K562 (cell line): Measurements from ENCODE around the gene KRTAP5-5. TPM values are rescaled to one million over a fixed set of nuclear protein-coding genes. Genes with fewer than 3 reads are reported as not detected.

Experiments used
- ATAC-seq: fragments of 200-7000 bp; cut with Tn5 transposase; 3 replicates; pipeline ENCODE4 v1.9.1; 2020; ENCODE audit warnings: moderate library complexity
- BruUV-seq: library from RNA; stranded (reverse); fragments of 400-500 nt; replicated peaks from 2 replicates; lab custom pipeline; 2021; lab: Mats Ljungman, UMichigan
- CTCF ChIA-PET: fragments of 300-600 bp; formaldehyde crosslinking; extraction: SDS; loops from one replicate; lab custom pipeline; 2021; ENCODE audit warnings: low intra/inter-chr PET ratio; lab: Yijun Ruan, JAX
- POLR2A ChIA-PET: fragments of 300-600, 350-650 bp; sonication (Branson Sonifier 250); formaldehyde crosslinking; extraction: SDS; loops from one replicate; lab custom pipeline; 2021; ENCODE audit warnings: antibody characterized with exemption, inconsistent platforms; lab: Yijun Ruan, JAX
- DNase-seq, 4 experiments: peaks; one replicate each; pipeline versions ENCODE4 v3.0.0 to v3.0.0-alpha.2; 2011 to 2018; ENCODE audit warnings: low spot score in 3 of 4, mixed read lengths in 3 of 4; ENCODE audit errors: extremely low read depth in 1 of 4
- FAIRE-seq: peaks from 2 replicates; lab custom pipeline; 2011; peaks lifted over from hg19 to GRCh38; lab: Jason Lieb, UNC
- H2AFZ ChIP-seq: 2 replicates; pipeline ENCODE4 v1.6.0; 2011; ENCODE audit warnings: low read depth, low read length, control low read depth, inconsistent platforms
- H3K27ac ChIP-seq: fragments of 200-600 bp; 3 replicates; pipeline ENCODE4 v1.8.0; 2011; ENCODE audit warnings: low read depth, mild to moderate bottlenecking, control low read depth, inconsistent platforms, low read length, moderate library complexity, mixed read lengths; ENCODE audit errors: extremely low read depth
- H3K27me3 ChIP-seq, 2 experiments: fragments of 300-600 bp in 1 of 2; 2 replicates in 1 of 2; 3 replicates in 1 of 2; pipeline versions ENCODE4 v1.6.0 to v1.8.0; 2011; ENCODE audit warnings: inconsistent platforms in 2 of 2, low read length in 2 of 2, mild to moderate bottlenecking in 1 of 2, mixed read lengths in 1 of 2, moderate library complexity in 1 of 2; ENCODE audit not compliant: control insufficient read depth in 2 of 2, insufficient read depth in 2 of 2
- H3K36me3 ChIP-seq: fragments of 300-600 bp; 3 replicates; pipeline ENCODE4 v1.8.0; 2011; ENCODE audit warnings: mild to moderate bottlenecking, low read length, inconsistent platforms; ENCODE audit not compliant: control insufficient read depth, insufficient read depth
- H3K4me1 ChIP-seq, 2 experiments: fragments of 200-600 bp in 1 of 2; replicated peaks in 1 of 2; 2 replicates in 1 of 2; 3 replicates in 1 of 2; pipeline versions ENCODE4 v1.5.1 to v1.8.0; 2011; ENCODE audit warnings: inconsistent platforms in 2 of 2, low read length in 2 of 2, mild to moderate bottlenecking in 1 of 2, mixed read lengths in 1 of 2, moderate library complexity in 1 of 2; ENCODE audit not compliant: control insufficient read depth in 2 of 2, insufficient read depth in 2 of 2
- H3K4me2 ChIP-seq: 2 replicates; pipeline ENCODE4 v1.6.1; 2011; ENCODE audit warnings: low read length, control low read depth, inconsistent platforms, mixed read lengths; ENCODE audit not compliant: insufficient read depth
- H3K4me3 ChIP-seq: fragments of 200-600 bp; sonication (generic), shearing (Covaris generic); 2 replicates; pipeline ENCODE4 v1.5.1; 2016; ENCODE audit warnings: control low read depth, inconsistent platforms
- H3K79me2 ChIP-seq: fragments of 200-600 bp; 3 replicates; pipeline ENCODE4 v1.8.0; 2011; ENCODE audit warnings: low read length, inconsistent platforms; ENCODE audit not compliant: control insufficient read depth, insufficient read depth
- H3K9ac ChIP-seq, 2 experiments: 2 replicates each; pipeline versions ENCODE4 v1.6.0 to v1.6.1; 2011; ENCODE audit warnings: low read depth in 2 of 2, low read length in 2 of 2, control low read depth in 1 of 2, inconsistent platforms in 1 of 2, mild to moderate bottlenecking in 1 of 2, mixed read lengths in 1 of 2; ENCODE audit not compliant: insufficient read depth in 1 of 2
- H3K9me1 ChIP-seq: one replicate; pipeline ENCODE4 v1.6.0; 2011; ENCODE audit warnings: inconsistent platforms, mild to moderate bottlenecking, low read length, moderate library complexity; ENCODE audit not compliant: control insufficient read depth, insufficient read depth
- H3K9me3 ChIP-seq: replicated peaks from 2 replicates; pipeline ENCODE4 v1.5.1; 2011; ENCODE audit warnings: low read depth, low read length, inconsistent platforms; ENCODE audit not compliant: control insufficient read depth, insufficient read depth
- H4K20me1 ChIP-seq: replicated peaks from 2 replicates; pipeline ENCODE4 v1.6.1; 2011; ENCODE audit warnings: low read length, inconsistent platforms, mixed read lengths; ENCODE audit not compliant: control insufficient read depth, insufficient read depth
- FOXA3 ChIP-seq, 2 experiments: fragments of 450-650 bp in 1 of 2; sonication (generic) in 1 of 2; formaldehyde crosslinking; IDR thresholded peaks in 1 of 2; conservative IDR thresholded peaks in 1 of 2; 2 replicates each; pipeline versions ENCODE4 v1.4.0 to v1.8.0; 2020 to 2022; ENCODE audit warnings: mild to moderate bottlenecking in 2 of 2, missing genetic modification reagents in 1 of 2
- FOXJ2 ChIP-seq: fragments of 200-800 bp; sonication (Bioruptor generic); IDR thresholded peaks from 2 replicates; pipeline ENCODE4 v1.6.1; 2016; ENCODE audit warnings: missing genetic modification characterization, missing compliant biosample characterization
- FUS ChIP-seq: fragments of 200-400 bp; formaldehyde crosslinking; optimal IDR thresholded peaks from 2 replicates; pipeline ENCODE3; 2017; ENCODE audit warnings: low read depth, low read length
- RBBP5 ChIP-seq: fragments of 200-600 bp; sonication (generic); IDR thresholded peaks from 2 replicates; pipeline ENCODE4 v1.6.1; 2012; ENCODE audit warnings: borderline replicate concordance, mild to moderate bottlenecking, low read length, control low read depth, inconsistent platforms; ENCODE audit not compliant: insufficient read depth, poor library complexity, severe bottlenecking
- SRSF3 ChIP-seq: fragments of 200-400 bp; formaldehyde crosslinking; IDR thresholded peaks from 2 replicates; pipeline ENCODE4 v1.6.1; 2016; ENCODE audit warnings: mild to moderate bottlenecking, low read length, moderate library complexity; ENCODE audit not compliant: insufficient read depth
- TEAD4 ChIP-seq, 2 experiments: sonication (generic) in 1 of 2; formaldehyde crosslinking in 1 of 2; IDR thresholded peaks; 2 replicates each; pipeline versions ENCODE4 v1.6.1 to v1.8.0; 2012 to 2022; ENCODE audit warnings: borderline replicate concordance in 1 of 2, inconsistent platforms in 1 of 2, low read length in 1 of 2, mild to moderate bottlenecking in 1 of 2, missing genetic modification reagents in 1 of 2
- ZBTB8A ChIP-seq: fragments of 450-650 bp; IDR thresholded peaks from 2 replicates; pipeline ENCODE4 v1.6.1; 2018; ENCODE audit warnings: mild to moderate bottlenecking, moderate library complexity; ENCODE audit not compliant: partially characterized antibody
- ZNF699 ChIP-seq: fragments of 250-450 bp; sonication (Bioruptor Pico); IDR thresholded peaks from 2 replicates; pipeline ENCODE4 v1.8.0; 2021; ENCODE audit warnings: mild to moderate bottlenecking, moderate library complexity; ENCODE audit not compliant: insufficient replicate concordance
- WGBS: fragments of 100-300 bp; shearing (Covaris generic); methylation state at CpG from one replicate; pipeline ENCODE4 v1.1.6; 2016; ENCODE audit warnings: low coverage, mixed read lengths; ENCODE audit not compliant: insufficient coverage; ENCODE audit errors: missing lambda C conversion rate; 5-methylcytosine and 5-hydroxymethylcytosine counted together
- in situ Hi-C: fragments of 300-500 bp; cut with MboI; formaldehyde crosslinking; loops from 4 replicates; pipeline ENCODE4 v1.15.0; 2018; ENCODE audit warnings: inconsistent platforms, mixed read lengths
- intact Hi-C: fragments of 100-400 bp; cut with micrococcal nuclease; formaldehyde crosslinking; loops from 2 replicates; pipeline ENCODE4 v1.14.2; 2022
- polyA plus RNA-seq, 8 experiments: library from polyadenylated mRNA; depleted of rRNA in 4 of 8; stranded (reverse) in 5 of 8; unstranded in 3 of 8; fragments of >200 nt; fragmentation: Nextera tagmentation in 2 of 8; fragmentation: Illumina TruSeq in 1 of 8; extraction: Ambion mirVana in 2 of 8; extraction: Trizol in 1 of 8; gene quantifications; 2 replicates each; pipeline versions ENCODE4 v1.2.1 to v1.2.3, GENCODE V29; 2011 to 2014; ENCODE audit warnings: inconsistent platforms in 1 of 8, missing spikeins in 1 of 8
- total RNA-seq, 7 experiments: library from RNA; depleted of rRNA in 6 of 7; stranded (reverse); fragments of >200 nt in 6 of 7; fragmentation: Illumina TruSeq in 2 of 7; extraction: Trizol in 2 of 7; gene quantifications; 2 replicates each; pipeline versions ENCODE4 v1.2.1 to v1.2.3, GENCODE V29; 2011 to 2021; ENCODE audit warnings: low replicate concordance in 1 of 7
- TF ChIP-seq, protein P1 (sequence below), 3 experiments: fragments of 200-800 bp in 1 of 3; sonication (Bioruptor generic) in 1 of 3; sonication (generic) in 1 of 3; formaldehyde crosslinking in 1 of 3; IDR thresholded peaks; 2 replicates each; pipeline versions ENCODE4 v1.6.1 to v1.8.0; 2016 to 2022; ENCODE audit warnings: mild to moderate bottlenecking in 2 of 3, missing compliant biosample characterization in 2 of 3, missing genetic modification characterization in 2 of 3, missing genetic modification reagents in 1 of 3
- TF ChIP-seq, protein P2 (sequence below), 2 experiments: fragments of 250-450 bp in 1 of 2; fragments of 450-650 bp in 1 of 2; sonication (Bioruptor Pico) in 1 of 2; IDR thresholded peaks; 2 replicates each; pipeline versions ENCODE4 v1.6.1 to v1.8.0; 2016 to 2021; ENCODE audit warnings: mild to moderate bottlenecking in 2 of 2, moderate library complexity in 2 of 2, missing compliant biosample characterization in 1 of 2, missing genetic modification characterization in 1 of 2
- TF ChIP-seq, protein P3 (sequence below), 2 experiments: fragments of 200-800 bp in 1 of 2; sonication (Bioruptor generic) in 1 of 2; sonication (generic) in 1 of 2; formaldehyde crosslinking in 1 of 2; IDR thresholded peaks in 1 of 2; conservative IDR thresholded peaks in 1 of 2; 2 replicates each; pipeline versions ENCODE4 v1.5.0 to v1.6.1; 2016 to 2020; ENCODE audit warnings: missing compliant biosample characterization in 1 of 2, missing genetic modification characterization in 1 of 2, missing genetic modification reagents in 1 of 2

Gene KRTAP5-5
- total and polyA plus RNA-seq, 9 of the 15 experiments (the other 6 are each of a cell fraction or from before 2014, with no cell fraction given): not detected

DNA sequence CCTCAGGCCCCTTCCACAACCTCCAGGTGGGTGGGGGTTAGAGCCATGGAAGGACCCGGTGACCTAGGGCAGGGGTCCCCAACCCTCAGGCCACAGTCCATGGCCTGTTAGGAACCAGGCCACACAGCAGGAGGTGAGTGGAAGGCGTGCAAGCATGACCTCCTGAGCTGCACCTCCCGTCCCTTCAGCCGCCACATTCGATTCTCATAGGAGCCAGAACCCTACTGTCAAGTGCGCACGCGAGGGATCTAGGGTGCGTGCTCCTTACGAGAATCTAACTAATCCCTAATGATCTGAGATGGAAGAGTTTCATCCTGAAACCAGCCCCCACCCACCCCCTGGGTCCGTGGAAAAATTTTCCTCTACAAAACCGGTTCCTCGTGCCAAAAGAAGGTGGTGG, 4.0 kb upstream of the KRTAP5-5 start (continued):
- TF ChIP-seq ZNF699 (no peak), FOXA3 (CRISPR knock-in tag; conservative IDR thresholded peaks at IDR 0.05 in 1 of 2, IDR thresholded peaks at IDR 0.05 in 1 of 2) (no peak), FUS (no peak)
- TF ChIP-seq, protein P1, sequence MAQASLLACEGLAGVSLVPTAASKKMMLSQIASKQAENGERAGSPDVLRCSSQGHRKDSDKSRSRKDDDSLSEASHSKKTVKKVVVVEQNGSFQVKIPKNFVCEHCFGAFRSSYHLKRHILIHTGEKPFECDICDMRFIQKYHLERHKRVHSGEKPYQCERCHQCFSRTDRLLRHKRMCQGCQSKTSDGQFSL (CRISPR knock-in tag; IDR thresholded peaks at IDR 0.05): no peak
- TF ChIP-seq, protein P1 (tag; IDR thresholded peaks at IDR 0.05): no peak
- TF ChIP-seq, protein P2, sequence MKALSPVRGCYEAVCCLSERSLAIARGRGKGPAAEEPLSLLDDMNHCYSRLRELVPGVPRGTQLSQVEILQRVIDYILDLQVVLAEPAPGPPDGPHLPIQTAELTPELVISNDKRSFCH (CRISPR knock-in tag; IDR thresholded peaks at IDR 0.05): no peak
- TF ChIP-seq, protein P2 (tag; IDR thresholded peaks at IDR 0.05): no peak

DNA sequence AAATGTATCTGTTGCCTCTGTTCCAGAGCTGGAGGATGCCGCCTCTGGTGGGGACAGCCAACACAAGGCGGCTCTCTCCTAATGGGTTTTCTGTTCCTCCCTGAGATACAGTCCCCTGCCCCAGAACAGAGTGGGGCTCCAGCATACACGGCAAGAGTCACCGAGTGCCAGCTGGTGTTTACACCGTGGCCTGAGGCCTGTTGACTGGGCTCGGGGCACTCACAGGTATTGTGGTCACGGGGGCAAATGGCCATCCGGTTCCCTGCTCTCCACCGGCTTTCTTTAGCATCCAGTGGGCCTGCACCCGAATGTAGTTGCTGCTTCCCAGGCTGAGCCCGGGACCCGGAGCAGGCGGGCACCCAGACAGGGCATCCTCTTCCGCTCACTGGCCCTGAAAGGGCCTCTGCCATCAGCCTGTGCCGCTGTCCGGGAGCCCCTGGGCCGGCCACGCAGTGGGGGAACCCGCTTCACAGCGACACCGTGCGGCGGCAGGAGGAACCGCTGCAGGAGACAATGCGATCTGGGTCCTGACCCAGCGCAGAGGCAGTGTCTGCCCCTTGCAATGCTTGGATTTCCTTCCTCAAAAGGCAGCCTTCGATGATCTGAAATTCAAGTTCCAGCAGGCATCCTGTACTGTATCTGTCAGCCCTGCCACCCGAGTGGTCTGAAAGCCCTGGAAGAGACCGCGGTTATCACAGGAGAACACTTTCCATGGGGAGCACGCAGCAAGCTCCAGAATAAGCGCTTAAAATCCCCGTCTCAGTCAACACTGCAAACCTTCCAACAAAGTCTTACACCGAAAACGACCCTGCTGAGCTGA, 859 bp upstream of the KRTAP5-5 start:
- Histone ChIP-seq H3K9me1 (peaks cover 4% of the 10 kb centered on the region), H3K4me2 (no peak overlapping the region), H3K4me1 (peaks cover 0 to 5% of the 10 kb centered on the region in 2 experiments; a peak in 1 of 5 replicates), H4K20me1 (peaks cover 7% of the 10 kb centered on the region; the same call in 1 of the 2 replicates), H3K27ac (no peak overlapping the region), H3K36me3 (no peaks in the 10 kb centered on the region), H3K27me3 (peaks cover 25 to 77% of the 10 kb centered on the region in 2 experiments), H3K4me3 (no peak overlapping the region), H2AFZ (no peak overlapping the region), H3K79me2 (no peaks in the 10 kb centered on the region), H3K9me3 (no peaks in the 10 kb centered on the region), H3K9ac (no peak overlapping the region)
- no TSS peak for BruUV-seq
- 17% methylated on average over 32 of the region's 35 CpGs for WGBS
- peak; percentile 59 to 86 (median 82) for DNase-seq
- in situ Hi-C loops: loop anchor here (5.0 kb wide), 1 partner anchor 36 kb away; no protein-coding TSS in a partner anchor
- FAIRE-seq: peak; percentile 61
- POLR2A ChIA-PET: interaction anchor here (0.9 kb wide), 1 partner anchor 477 kb away, joined by 3 read pairs; no protein-coding TSS in a partner anchor
- ATAC-seq: peak; percentile 100
- intact Hi-C loops: no loop called here
- CTCF ChIA-PET: interaction anchor here (1.9 kb wide), 1 partner anchor 33 kb away, joined by 8 read pairs; no protein-coding TSS in a partner anchor
- TF ChIP-seq ZBTB8A (no peak), RBBP5 (no peak), TEAD4 (IDR thresholded peaks at IDR 0.05; ENCODE audit: low read length) (no peak), TEAD4 (CRISPR knock-in tag; IDR thresholded peaks at IDR 0.05; ENCODE audit: borderline replicate concordance) (no peak), SRSF3 (no peak), FOXJ2 (tag) (no peak)
- TF ChIP-seq, protein P3, sequence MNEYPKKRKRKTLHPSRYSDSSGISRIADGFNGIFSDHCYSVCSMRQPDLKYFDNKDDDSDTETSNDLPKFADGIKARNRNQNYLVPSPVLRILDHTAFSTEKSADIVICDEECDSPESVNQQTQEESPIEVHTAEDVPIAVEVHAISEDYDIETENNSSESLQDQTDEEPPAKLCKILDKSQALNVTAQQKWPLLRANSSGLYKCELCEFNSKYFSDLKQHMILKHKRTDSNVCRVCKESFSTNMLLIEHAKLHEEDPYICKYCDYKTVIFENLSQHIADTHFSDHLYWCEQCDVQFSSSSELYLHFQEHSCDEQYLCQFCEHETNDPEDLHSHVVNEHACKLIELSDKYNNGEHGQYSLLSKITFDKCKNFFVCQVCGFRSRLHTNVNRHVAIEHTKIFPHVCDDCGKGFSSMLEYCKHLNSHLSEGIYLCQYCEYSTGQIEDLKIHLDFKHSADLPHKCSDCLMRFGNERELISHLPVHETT (CRISPR knock-in tag; conservative IDR thresholded peaks at IDR 0.05 in 1 of 2, IDR thresholded peaks at IDR 0.05 in 1 of 2): no peak
